ENCODE measurements around the gene TMEM31. TPM values are rescaled to one million over a fixed set of nuclear protein-coding genes. Genes with fewer than 3 reads are reported as not detected.
A peak's percentile ranks its signal among the peaks of the same experiment; 100 is the strongest.

TMEM31 gene
- total RNA-seq, 1 experiment from 2014 or later, result 0.28 TPM

DNA sequence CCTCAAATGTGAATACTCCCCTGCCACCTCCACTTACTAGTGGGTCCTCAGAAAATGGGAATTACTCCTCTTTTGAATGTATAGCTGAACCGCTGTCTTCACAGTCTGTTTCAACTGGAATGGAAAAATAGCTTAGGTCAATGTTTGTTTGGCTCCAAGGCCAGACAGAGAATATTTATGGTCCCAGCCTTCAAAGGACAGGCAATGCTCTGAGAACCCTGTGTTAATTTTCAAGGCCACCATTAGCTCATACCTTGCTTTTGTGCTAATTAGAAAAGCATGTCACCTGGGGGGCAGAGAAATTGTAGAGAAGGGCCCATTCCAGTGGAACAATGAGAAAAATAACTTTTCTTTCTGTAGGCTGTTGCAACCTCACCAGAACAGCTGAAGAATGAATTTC is 19.6 kb upstream of the TMEM31 start:
- 0 out of 2 replicates have a peak, but pooled peaks cover 1% of the 10 kb centered on the region for H3K36me3 ChIP-seq (replicated peaks; ENCODE audit: control insufficient read depth, insufficient read depth, low read length)
- no peaks in the 10 kb centered on the region for H3K27me3 ChIP-seq (ENCODE audit: control insufficient read depth, insufficient read depth, low read length)
- no peak for DNase-seq
- no peak overlapping the region for H3K4me3 ChIP-seq (ENCODE audit: insufficient read depth, low read depth, low read length)

DNA sequence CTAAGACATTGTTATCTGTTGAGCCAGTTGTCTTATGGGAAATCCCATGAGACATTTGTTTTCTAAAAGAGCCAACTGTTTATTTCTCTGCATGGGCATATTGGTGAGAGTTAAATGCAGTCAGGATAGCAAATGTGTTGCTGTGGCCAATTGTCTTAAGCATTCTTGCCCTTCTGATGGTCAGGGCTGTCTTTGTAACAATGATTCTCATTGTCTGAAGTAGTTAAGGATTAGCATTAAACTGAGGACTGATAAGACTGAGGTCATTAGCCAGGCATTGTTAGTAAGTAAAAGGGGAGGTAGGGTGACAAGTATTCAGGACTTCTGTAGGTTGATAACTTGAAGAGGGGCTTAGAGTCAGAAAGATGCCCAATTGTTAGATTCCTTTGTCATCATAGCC is 13.0 kb upstream of the TMEM31 start:
- no peak overlapping the region for H3K4me3 ChIP-seq (ENCODE audit: insufficient read depth, low read depth, low read length)
- no peak for DNase-seq
- H3K36me3 ChIP-seq (replicated peaks; ENCODE audit: control insufficient read depth, insufficient read depth, low read length), result no peaks in the 10 kb centered on the region
- no peaks in the 10 kb centered on the region for H3K27me3 ChIP-seq (ENCODE audit: control insufficient read depth, insufficient read depth, low read length)

DNA sequence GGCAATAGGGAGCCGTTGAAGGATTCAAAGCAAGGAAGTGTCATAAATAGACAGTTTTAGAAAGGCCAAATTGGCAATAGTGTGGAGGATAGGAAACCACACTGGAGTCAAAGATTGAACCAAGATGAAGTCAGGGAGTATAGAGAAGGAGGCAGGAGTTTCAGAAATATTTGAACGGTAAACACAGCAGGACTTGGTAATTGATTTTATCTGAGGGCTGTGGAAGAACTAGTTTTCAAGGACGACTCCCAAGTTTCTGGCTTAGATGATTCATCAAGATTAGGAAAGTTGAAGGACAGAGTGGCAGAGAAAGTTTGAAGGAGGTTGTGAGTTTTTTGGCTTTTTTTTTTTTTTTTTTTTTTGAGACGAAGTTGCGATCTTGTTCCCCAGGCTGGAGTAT is 11.5 kb upstream of the TMEM31 start:
- H3K27me3 ChIP-seq (ENCODE audit: control insufficient read depth, insufficient read depth, low read length), result no peaks in the 10 kb centered on the region
- no peaks in the 10 kb centered on the region for H3K36me3 ChIP-seq (replicated peaks; ENCODE audit: control insufficient read depth, insufficient read depth, low read length)
- DNase-seq, result no peak
- no peak overlapping the region for H3K4me3 ChIP-seq (ENCODE audit: insufficient read depth, low read depth, low read length)

DNA sequence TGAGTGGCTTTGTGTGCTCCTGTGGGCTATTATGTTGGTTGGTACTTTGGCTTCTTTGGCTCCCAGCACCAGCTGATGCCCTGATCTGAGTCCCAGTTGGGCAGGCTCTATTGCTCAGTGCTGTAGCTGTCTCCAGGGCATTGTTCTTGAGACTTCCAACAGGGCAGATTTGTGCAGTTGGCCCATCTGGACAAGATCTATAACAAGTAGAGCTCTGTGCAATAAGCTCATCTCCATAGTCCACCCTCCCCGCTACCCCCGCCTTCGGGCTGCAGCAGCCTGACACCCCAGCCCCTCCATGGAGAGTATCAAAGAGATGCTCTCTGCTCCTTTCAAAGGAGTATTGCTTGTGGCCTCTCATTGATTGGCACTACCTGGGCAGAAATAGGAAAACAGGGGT is 5.8 kb upstream of the TMEM31 start:
- no peaks in the 10 kb centered on the region; the same call in 1 of the 2 replicates for H3K27me3 ChIP-seq (ENCODE audit: control insufficient read depth, insufficient read depth, low read length)
- H3K4me3 ChIP-seq (ENCODE audit: insufficient read depth, low read depth, low read length), result no peak overlapping the region
- H3K36me3 ChIP-seq (replicated peaks; ENCODE audit: control insufficient read depth, insufficient read depth, low read length), result no peaks in the 10 kb centered on the region
- no peak for DNase-seq

DNA sequence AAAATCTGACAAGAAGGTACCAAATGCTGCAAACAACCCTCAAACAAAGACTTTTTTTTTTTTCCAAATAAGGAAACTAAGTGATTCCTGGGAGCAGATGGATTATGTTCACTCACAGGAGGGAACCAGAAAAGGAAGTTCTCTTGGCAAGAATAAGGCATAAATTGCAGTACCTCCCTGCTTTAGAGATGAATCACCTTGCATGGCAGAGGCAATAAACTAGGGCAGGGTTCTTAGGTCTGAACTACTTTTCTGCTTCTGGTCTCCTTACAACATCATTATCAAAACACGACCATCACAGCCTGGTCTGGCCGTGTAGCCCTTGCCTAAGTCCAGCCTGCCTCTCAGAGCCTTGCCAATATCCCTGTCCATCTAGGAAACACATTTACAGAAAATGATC is 6.3 kb downstream of the TMEM31 start:
- Histone ChIP-seq H3K27me3 (ENCODE audit: control insufficient read depth, insufficient read depth, low read length) (no peaks in the 10 kb centered on the region; the same call in 1 of the 2 replicates), H3K4me3 (ENCODE audit: insufficient read depth, low read depth, low read length) (no peak overlapping the region), H3K36me3 (replicated peaks; ENCODE audit: control insufficient read depth, insufficient read depth, low read length) (no peaks in the 10 kb centered on the region)
- DNase-seq, result no peak

DNA sequence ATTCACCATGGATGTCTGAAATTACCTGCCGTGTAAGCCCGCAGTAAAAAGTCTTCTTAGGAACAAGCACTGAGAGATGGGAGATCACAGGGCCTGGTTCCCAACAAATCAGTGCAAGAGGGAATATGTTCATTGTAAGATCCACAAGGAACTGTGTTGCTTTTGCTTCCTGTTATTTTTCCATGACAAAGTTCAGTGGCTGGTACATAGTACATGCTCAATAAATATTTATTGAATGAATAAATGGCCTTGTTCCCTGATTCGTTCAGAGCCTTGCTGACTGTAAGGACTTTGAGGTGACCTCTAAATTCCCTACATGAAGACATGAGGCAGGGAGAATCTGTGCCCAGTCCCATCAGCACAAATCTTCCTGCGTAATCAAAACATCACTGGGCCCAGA is 7.4 kb downstream of the TMEM31 start:
- no peak for DNase-seq

DNA sequence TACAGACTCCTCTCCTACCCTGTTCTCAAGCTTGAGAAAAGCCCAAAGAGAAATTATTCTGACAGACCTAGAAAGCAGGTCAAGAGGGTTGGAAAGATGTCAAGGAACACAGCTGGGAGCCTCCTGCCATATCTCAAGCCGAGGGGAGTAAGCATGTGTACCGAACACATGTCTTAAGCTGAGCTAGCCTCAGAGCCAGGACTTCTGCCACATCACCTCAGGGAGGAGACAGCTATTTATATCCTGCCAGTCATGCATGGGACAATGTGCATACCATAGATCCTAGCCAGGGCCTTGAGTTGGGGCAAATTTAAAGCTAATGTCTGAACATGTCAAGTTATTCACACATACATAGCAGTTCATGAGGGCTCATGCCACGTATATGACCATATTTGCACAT is 11.8 kb downstream of the TMEM31 start:
- DNase-seq, result no peak
- Histone ChIP-seq H3K36me3 (replicated peaks; ENCODE audit: control insufficient read depth, insufficient read depth, low read length) (no peaks in the 10 kb centered on the region), H3K4me3 (ENCODE audit: insufficient read depth, low read depth, low read length) (no peak overlapping the region), H3K27me3 (ENCODE audit: control insufficient read depth, insufficient read depth, low read length) (no peaks in the 10 kb centered on the region)

More for the DNA sequence above, 7.4 kb downstream of the TMEM31 start:
- no peak overlapping the region for H3K4me3 ChIP-seq (ENCODE audit: insufficient read depth, low read depth, low read length)
- H3K27me3 ChIP-seq (ENCODE audit: control insufficient read depth, insufficient read depth, low read length), result no peaks in the 10 kb centered on the region; the same call in 1 of the 2 replicates
- no peaks in the 10 kb centered on the region for H3K36me3 ChIP-seq (replicated peaks; ENCODE audit: control insufficient read depth, insufficient read depth, low read length)

DNA sequence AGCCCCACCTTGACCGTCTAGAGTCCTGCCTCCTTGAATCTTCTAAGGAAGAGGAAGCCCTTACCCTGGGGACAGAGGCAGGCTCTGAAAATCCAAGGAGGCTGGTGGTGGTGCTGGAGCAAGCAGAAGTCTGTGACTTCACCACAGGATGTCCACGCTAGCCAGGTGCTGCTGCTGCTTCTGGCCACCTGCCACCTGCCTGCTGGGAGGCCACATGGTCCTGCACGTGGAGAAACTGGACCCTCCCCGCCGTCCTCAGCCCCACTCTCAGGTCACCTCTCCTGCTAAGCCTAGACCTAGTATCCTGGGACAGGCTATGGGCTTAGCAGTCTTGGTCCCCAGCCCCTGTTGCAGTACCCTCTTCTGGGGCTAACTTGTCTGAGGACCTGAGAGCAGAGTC is 15.8 kb downstream of the TMEM31 start:
- no peak for DNase-seq
- H3K36me3 ChIP-seq (replicated peaks; ENCODE audit: control insufficient read depth, insufficient read depth, low read length), result no peaks in the 10 kb centered on the region
- H3K27me3 ChIP-seq (ENCODE audit: control insufficient read depth, insufficient read depth, low read length), result no peaks in the 10 kb centered on the region
- no peak overlapping the region for H3K4me3 ChIP-seq (ENCODE audit: insufficient read depth, low read depth, low read length)

DNA sequence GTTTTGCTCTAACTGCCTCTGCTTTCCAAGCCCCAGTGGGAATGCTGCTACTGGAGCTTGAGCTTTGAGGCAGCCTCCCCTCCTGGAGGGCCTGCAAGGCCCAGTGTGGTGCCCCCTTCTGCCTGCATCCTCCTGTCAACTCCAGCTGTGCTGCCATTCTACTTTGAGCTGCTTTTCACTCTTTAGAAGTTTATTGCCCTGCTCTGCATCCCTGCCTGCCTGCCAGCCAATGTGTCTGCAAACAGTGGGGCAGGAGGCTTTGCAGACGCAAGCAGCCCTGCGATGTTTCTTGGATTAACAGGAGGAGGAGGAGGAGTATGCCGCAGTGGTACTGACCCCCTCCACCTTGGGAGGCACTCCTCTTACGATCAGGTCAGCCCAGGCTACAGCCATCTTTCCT is 16.4 kb downstream of the TMEM31 start:
- Histone ChIP-seq H3K27me3 (ENCODE audit: control insufficient read depth, insufficient read depth, low read length) (no peaks in the 10 kb centered on the region), H3K36me3 (replicated peaks; ENCODE audit: control insufficient read depth, insufficient read depth, low read length) (no peaks in the 10 kb centered on the region), H3K4me3 (ENCODE audit: insufficient read depth, low read depth, low read length) (no peak overlapping the region)
- peak; percentile 64 for DNase-seq

DNA sequence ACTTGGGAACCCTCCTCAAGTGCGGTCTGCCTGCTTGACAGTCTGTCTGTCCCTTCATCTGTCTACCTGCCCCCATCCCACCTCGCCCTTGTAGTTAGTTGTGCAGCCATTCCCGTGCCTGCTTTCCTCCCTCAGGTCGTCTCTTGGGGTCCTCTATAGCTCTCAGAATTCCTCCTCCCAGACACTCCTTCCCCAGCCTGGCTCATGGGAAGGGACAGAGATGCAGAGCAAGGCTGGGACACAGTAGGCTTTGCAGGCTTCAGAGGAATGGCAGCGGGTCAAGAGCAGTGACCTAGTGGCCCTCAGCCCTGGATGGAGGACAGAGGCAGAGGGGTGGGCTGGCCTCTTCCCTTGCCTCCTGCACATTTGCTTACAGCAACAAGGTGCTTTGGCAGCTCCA is 18.3 kb downstream of the TMEM31 start:
- Histone ChIP-seq H3K27me3 (ENCODE audit: control insufficient read depth, insufficient read depth, low read length) (no peaks in the 10 kb centered on the region), H3K36me3 (replicated peaks; ENCODE audit: control insufficient read depth, insufficient read depth, low read length) (no peaks in the 10 kb centered on the region), H3K4me3 (ENCODE audit: insufficient read depth, low read depth, low read length) (no peak overlapping the region)
- DNase-seq, result no peak

DNA sequence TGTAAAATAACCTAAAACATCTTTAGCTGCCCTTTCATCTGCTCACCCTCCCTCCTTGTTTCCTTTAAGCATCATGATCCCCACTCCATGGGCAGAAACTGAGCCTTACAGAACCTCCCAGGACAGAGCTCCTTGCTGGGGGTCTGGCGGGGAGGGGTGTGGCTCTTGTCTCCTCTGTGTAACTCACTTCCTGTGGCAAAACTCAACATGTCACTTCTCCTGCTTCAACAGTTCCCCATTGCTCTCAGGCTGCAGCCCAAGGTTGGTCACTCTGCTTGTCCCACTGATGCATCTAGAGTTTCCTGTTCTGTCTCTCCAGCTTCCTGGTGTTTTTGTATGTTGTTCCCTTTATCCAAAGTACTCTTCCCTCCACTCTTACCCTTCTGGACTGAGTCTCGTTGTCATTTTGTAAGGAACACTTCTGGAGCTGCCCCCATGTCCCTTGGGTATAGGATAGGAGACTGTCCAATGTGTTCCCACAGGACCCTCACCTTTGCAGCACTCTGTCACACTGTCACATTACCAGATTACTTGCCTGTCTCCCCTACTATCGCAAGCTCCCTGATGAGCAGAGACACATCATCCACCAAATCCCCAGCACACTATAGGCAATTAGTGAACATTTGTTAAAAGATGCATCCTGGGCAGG is 19.6 kb downstream of the TMEM31 start:
- no peak for DNase-seq
- no peaks in the 10 kb centered on the region for H3K36me3 ChIP-seq (replicated peaks; ENCODE audit: control insufficient read depth, insufficient read depth, low read length)
- H3K27me3 ChIP-seq (ENCODE audit: control insufficient read depth, insufficient read depth, low read length), result no peaks in the 10 kb centered on the region
- no peak overlapping the region for H3K4me3 ChIP-seq (ENCODE audit: insufficient read depth, low read depth, low read length)

DNA sequence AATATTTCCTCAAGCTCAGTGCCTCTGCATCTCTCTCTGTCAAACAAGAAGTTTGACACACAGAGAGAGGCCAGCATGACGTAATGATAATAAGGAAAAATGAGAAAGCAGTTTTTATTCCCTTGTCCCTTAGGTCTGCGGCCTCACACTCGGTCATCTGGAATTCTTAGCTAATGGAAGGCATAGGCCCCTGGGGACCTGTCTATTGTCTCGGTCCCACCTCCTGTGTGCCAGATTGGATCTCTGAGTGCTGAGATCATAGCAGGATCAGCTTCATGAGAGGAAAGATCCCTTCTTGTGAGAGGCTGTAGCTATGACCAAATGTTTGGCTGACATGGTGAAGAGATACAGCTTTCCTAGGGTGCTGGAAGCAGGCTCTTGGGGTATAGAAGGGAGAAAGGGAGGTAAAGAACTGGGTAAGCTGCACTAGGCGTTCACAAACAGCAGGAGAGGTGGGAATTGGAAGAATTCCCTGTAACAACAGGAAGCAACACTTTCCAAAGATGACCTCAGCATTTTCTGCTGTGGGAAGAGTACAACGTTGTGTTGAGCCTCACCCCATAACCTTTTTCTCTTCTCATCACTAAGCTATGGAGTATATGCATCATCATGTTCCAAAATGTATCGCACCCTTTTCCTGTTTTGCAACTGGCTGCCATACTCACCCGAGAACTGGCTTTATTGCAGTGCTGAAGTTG is 20.2 kb downstream of the TMEM31 start:
- no peak for DNase-seq
- Histone ChIP-seq H3K27me3 (ENCODE audit: control insufficient read depth, insufficient read depth, low read length) (no peaks in the 10 kb centered on the region), H3K36me3 (replicated peaks; ENCODE audit: control insufficient read depth, insufficient read depth, low read length) (no peaks in the 10 kb centered on the region), H3K4me3 (ENCODE audit: insufficient read depth, low read depth, low read length) (no peak overlapping the region)

DNA sequence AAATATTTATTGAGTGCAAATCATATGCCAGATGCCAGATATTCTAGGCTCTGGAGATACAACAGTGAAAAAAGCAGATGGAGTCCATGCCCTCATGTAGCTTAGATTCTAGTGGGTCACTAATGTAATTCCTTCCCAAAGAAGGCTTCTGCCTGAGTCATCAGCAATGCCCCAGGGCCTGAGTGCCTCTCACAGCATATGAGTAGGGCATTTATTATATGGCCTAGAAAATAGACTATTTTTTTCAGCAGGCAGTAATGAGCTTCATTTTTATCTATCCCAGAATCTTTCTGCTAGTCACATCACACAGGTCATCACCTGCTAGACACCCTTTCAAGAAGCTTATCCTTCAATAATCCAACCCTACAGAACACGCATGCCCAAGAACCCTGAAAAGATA is 22.3 kb downstream of the TMEM31 start:
- Histone ChIP-seq H3K36me3 (replicated peaks; ENCODE audit: control insufficient read depth, insufficient read depth, low read length) (no peaks in the 10 kb centered on the region), H3K27me3 (ENCODE audit: control insufficient read depth, insufficient read depth, low read length) (no peaks in the 10 kb centered on the region), H3K4me3 (ENCODE audit: insufficient read depth, low read depth, low read length) (no peak overlapping the region)
- no peak for DNase-seq

DNA sequence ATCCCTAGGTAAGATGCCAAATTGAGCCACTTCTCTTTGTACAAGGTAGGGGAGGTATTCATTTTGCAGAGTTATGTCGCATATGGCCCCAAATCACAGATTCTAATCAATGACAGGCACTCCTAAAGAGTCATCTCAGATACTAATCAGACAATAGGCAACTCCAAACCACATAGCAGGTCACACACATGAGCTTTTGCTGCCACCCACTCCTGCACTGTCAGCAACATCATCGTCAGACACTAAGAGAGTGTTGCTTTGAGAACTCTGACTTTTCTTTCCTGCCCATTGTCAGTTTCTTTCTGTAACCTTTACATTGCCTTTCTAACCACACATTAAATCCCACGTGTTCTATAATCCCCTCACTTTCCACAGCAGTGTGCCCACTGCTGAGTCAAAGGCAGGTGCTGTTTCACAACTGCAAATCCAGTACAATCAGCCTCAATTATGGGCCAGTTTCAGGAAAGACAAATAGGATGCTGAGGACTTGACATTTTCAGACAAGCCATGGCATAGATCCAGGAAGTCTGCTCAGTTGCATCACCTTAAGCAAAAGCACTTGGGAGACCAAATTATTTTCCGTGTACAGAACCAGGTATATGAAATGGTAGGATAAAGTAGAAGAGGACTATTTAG is 23.5 kb downstream of the TMEM31 start:
- no peaks in the 10 kb centered on the region for H3K27me3 ChIP-seq (ENCODE audit: control insufficient read depth, insufficient read depth, low read length)
- DNase-seq, result no peak
- H3K4me3 ChIP-seq (ENCODE audit: insufficient read depth, low read depth, low read length), result no peak overlapping the region
- H3K36me3 ChIP-seq (replicated peaks; ENCODE audit: control insufficient read depth, insufficient read depth, low read length), result no peaks in the 10 kb centered on the region

DNA sequence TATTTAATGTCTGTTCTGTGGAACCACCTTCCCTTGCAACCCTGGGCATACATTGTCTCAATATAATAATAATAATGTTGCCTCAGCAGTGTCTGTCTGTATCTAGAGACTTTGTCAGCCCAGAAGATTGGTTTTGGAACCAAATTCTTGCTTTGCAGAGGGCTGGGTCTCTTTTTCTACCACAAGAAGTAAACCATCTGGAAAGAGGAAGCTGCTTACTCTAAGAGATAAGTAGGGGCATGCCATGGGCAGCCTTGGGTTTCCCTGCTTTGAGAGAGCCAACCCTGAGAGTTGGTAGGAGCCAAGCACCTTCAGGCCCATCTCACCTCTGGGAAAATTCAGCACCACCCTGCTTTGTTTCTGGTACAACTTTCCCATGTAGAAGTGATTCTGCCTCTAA is 27.0 kb downstream of the TMEM31 start:
- H3K4me3 ChIP-seq (ENCODE audit: insufficient read depth, low read depth, low read length), result no peak overlapping the region
- no peaks in the 10 kb centered on the region for H3K36me3 ChIP-seq (replicated peaks; ENCODE audit: control insufficient read depth, insufficient read depth, low read length)
- H3K27me3 ChIP-seq (ENCODE audit: control insufficient read depth, insufficient read depth, low read length), result no peaks in the 10 kb centered on the region
- no peak for DNase-seq
